ENCODE results near the gene SLC9A3.

DNA sequence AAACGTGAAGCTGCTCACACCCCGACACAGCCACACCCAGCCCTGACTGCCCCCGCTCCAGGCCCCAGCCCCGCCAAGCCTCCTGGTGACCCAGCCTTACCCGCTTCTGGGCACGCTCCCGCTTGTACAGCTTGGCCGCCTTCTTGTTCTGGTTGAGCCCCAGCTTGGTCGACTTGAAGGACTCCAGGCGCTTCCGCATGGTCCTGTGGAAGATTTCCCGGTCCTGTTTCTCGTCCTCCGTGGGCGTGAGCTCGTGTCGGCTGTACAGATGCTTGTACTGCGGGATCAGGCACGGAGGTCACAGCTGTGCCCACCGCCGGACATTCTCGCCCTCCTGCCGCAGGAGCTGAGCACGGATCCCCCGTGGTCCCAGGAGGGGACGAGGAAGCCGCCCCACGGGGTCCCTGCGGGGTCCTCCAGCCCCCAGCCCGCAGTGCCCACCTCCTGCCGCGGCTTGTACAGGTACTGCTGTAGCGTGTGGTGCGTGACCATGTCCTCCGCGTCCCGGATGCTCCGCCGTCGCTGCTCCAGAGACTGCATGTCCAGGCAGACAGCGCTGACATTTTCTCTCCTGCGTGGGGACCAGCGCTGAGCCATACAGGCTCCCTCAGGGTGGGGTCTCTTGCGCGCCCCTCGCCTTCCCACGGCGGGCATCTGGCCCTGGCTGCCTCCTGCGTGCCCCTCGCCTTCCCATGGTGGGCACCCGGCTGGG is 48.0 kb downstream of the SLC9A3 start:
- no peak for TF ChIP-seq POLR2A (IDR thresholded peaks at IDR 0.05)
- TF ChIP-seq, protein P1, sequence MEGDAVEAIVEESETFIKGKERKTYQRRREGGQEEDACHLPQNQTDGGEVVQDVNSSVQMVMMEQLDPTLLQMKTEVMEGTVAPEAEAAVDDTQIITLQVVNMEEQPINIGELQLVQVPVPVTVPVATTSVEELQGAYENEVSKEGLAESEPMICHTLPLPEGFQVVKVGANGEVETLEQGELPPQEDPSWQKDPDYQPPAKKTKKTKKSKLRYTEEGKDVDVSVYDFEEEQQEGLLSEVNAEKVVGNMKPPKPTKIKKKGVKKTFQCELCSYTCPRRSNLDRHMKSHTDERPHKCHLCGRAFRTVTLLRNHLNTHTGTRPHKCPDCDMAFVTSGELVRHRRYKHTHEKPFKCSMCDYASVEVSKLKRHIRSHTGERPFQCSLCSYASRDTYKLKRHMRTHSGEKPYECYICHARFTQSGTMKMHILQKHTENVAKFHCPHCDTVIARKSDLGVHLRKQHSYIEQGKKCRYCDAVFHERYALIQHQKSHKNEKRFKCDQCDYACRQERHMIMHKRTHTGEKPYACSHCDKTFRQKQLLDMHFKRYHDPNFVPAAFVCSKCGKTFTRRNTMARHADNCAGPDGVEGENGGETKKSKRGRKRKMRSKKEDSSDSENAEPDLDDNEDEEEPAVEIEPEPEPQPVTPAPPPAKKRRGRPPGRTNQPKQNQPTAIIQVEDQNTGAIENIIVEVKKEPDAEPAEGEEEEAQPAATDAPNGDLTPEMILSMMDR (IDR thresholded peaks at IDR 0.05): no peak

Data from esophagus squamous epithelium (tissue), 4 donors.